Measurements from ENCODE around the gene SMYD3.

- TF ChIP-seq, protein P1, sequence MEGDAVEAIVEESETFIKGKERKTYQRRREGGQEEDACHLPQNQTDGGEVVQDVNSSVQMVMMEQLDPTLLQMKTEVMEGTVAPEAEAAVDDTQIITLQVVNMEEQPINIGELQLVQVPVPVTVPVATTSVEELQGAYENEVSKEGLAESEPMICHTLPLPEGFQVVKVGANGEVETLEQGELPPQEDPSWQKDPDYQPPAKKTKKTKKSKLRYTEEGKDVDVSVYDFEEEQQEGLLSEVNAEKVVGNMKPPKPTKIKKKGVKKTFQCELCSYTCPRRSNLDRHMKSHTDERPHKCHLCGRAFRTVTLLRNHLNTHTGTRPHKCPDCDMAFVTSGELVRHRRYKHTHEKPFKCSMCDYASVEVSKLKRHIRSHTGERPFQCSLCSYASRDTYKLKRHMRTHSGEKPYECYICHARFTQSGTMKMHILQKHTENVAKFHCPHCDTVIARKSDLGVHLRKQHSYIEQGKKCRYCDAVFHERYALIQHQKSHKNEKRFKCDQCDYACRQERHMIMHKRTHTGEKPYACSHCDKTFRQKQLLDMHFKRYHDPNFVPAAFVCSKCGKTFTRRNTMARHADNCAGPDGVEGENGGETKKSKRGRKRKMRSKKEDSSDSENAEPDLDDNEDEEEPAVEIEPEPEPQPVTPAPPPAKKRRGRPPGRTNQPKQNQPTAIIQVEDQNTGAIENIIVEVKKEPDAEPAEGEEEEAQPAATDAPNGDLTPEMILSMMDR (conservative IDR thresholded peaks at IDR 0.05): no peak
- TF ChIP-seq EZH2 (IDR thresholded peaks at IDR 0.05; ENCODE audit: low read depth): no peak
Observed at GRCh38 chr1:246220495-246221065, 286.5 kb downstream of the SMYD3 start.
